LoVo (cell line): ENCODE measurements around the gene MZT2A.
A peak's percentile ranks its signal among the peaks of the same experiment; 100 is the strongest.
"Not testable (repeated sequence)": the region's sequence is repeated elsewhere in the genome, so short reads cannot be mapped to it uniquely, and the experiment has no call there.

ENCODE experiments used
- DNase-seq: peaks from one replicate; pipeline ENCODE4 v3.0.0-alpha.2; 2016; ENCODE audit warnings: low spot score

MZT2A gene

GRCh38 chr2:131492015-131492417 lies at the start of gene MZT2A:
TSS of gene MZT2A (minus strand) at chr2:131492397. CDS start at chr2:131492376, 21 bp downstream.
- not testable (repeated sequence) for DNase-seq

- not testable (repeated sequence) for DNase-seq
These were observed 46.7 kb upstream of the MZT2A start for GRCh38 chr2:131538856-131539255.

GRCh38 chr2:131536841-131537240 lies 44.6 kb upstream of the MZT2A start:
- DNase-seq = not testable (repeated sequence)

- DNase-seq = not testable (repeated sequence)
These were observed 44.0 kb upstream of the MZT2A start for GRCh38 chr2:131535951-131536826.

- no peak for DNase-seq
These were observed 43.3 kb upstream of the MZT2A start for GRCh38 chr2:131535526-131535925.

- DNase-seq = not testable (repeated sequence)
These were observed 42.8 kb upstream of the MZT2A start for GRCh38 chr2:131534965-131535364.

GRCh38 chr2:131534317-131534672 lies 42.1 kb upstream of the MZT2A start:
- not testable (repeated sequence) for DNase-seq

- DNase-seq = not testable (repeated sequence)
These were observed 41.6 kb upstream of the MZT2A start for GRCh38 chr2:131533609-131534316.

GRCh38 chr2:131532723-131533608 lies 40.8 kb upstream of the MZT2A start:
- not testable (repeated sequence) for DNase-seq

GRCh38 chr2:131531547-131532185 lies 39.5 kb upstream of the MZT2A start:
- not testable (repeated sequence) for DNase-seq

- DNase-seq = not testable (repeated sequence)
These were observed 38.6 kb upstream of the MZT2A start for GRCh38 chr2:131530626-131531344.

- not testable (repeated sequence) for DNase-seq
These were observed 37.8 kb upstream of the MZT2A start for GRCh38 chr2:131529864-131530445.

GRCh38 chr2:131528981-131529863 lies 37.0 kb upstream of the MZT2A start:
- DNase-seq = not testable (repeated sequence)

GRCh38 chr2:131527131-131528001 lies 35.2 kb upstream of the MZT2A start, which contains the start of gene CCDC74A:
TSS of gene CCDC74A (plus strand) at chr2:131527888. CDS start at chr2:131527971, 83 bp downstream.
- DNase-seq = peak; percentile 59

- DNase-seq = not testable (repeated sequence)
These were observed 33.1 kb upstream of the MZT2A start for GRCh38 chr2:131525256-131525655.

GRCh38 chr2:131521961-131522781 lies 30.0 kb upstream of the MZT2A start:
- no peak for DNase-seq

- DNase-seq = not testable (repeated sequence)
These were observed 29.3 kb upstream of the MZT2A start for GRCh38 chr2:131521524-131521923.
